GM23248 (cell line): ENCODE data around the gene LCE7A.

Experiments used
- EZH2 ChIP-seq: fragments of 200-600 bp; sonication (generic); IDR thresholded peaks from 2 replicates; pipeline ENCODE4 v1.6.1; 2018; ENCODE audit warnings: antibody characterized with exemption, mild to moderate bottlenecking; ENCODE audit not compliant: insufficient read depth, poor library complexity, severe bottlenecking
- EZH2phosphoT487 ChIP-seq: fragments of 200-600 bp; sonication (generic); IDR thresholded peaks from 2 replicates; pipeline ENCODE4 v1.6.1; 2018; ENCODE audit warnings: antibody characterized with exemption, moderate library complexity, mild to moderate bottlenecking, low read depth; ENCODE audit not compliant: insufficient read depth

- no peak for TF ChIP-seq EZH2
- no peak for TF ChIP-seq EZH2phosphoT487
Observed at GRCh38 chr1:152871731-152872126, 11.9 kb downstream of the LCE7A start.
